DMS79 treated with DMSO at 0.1 percent for 48 hours (cell line): Measurements from ENCODE around the gene SLC4A8.
A peak's percentile ranks its signal among the peaks of the same experiment; 100 is the strongest.

Experiments
- DNase-seq: peaks from one replicate; lab custom pipeline; 2025; lab: John Stamatoyannopoulos, UW

SLC4A8 gene

GRCh38 chr12:51395283-51396230 is 29.1 kb upstream of the SLC4A8 start:
- DNase-seq = no peak

- DNase-seq = no peak
These were observed 27.0 kb upstream of the SLC4A8 start for GRCh38 chr12:51397670-51398069.

GRCh38 chr12:51399891-51400290 is 24.7 kb upstream of the SLC4A8 start:
- no peak for DNase-seq

- no peak for DNase-seq
These were observed 23.6 kb upstream of the SLC4A8 start for GRCh38 chr12:51401020-51401419.

- no peak for DNase-seq
These were observed 23.1 kb upstream of the SLC4A8 start for GRCh38 chr12:51401486-51401885.

- DNase-seq = no peak
These were observed 22.7 kb upstream of the SLC4A8 start for GRCh38 chr12:51401900-51402299.

GRCh38 chr12:51403159-51403558 is 21.5 kb upstream of the SLC4A8 start:
- DNase-seq = no peak

- DNase-seq = no peak
These were observed 20.9 kb upstream of the SLC4A8 start for GRCh38 chr12:51403681-51404136.

- no peak for DNase-seq
These were observed 20.0 kb upstream of the SLC4A8 start for GRCh38 chr12:51404627-51405026.

GRCh38 chr12:51405801-51406207 is 18.8 kb upstream of the SLC4A8 start:
- DNase-seq = no peak

GRCh38 chr12:51406290-51406689 is 18.3 kb upstream of the SLC4A8 start:
- DNase-seq = no peak

- no peak for DNase-seq
These were observed 17.8 kb upstream of the SLC4A8 start for GRCh38 chr12:51406859-51407258.

- DNase-seq = no peak
These were observed 17.0 kb upstream of the SLC4A8 start for GRCh38 chr12:51407604-51408003.

- DNase-seq = no peak
These were observed 14.8 kb upstream of the SLC4A8 start for GRCh38 chr12:51409846-51410245.

- DNase-seq = no peak
These were observed 11.5 kb upstream of the SLC4A8 start for GRCh38 chr12:51413149-51413548.

GRCh38 chr12:51413791-51414190 is 10.8 kb upstream of the SLC4A8 start:
- DNase-seq = no peak

- no peak for DNase-seq
These were observed 8.7 kb upstream of the SLC4A8 start for GRCh38 chr12:51415931-51416330.

GRCh38 chr12:51417826-51418225 is 6.8 kb upstream of the SLC4A8 start:
- DNase-seq = no peak

- peak; percentile 25 for DNase-seq
These were observed 5.0 kb upstream of the SLC4A8 start for GRCh38 chr12:51419425-51420193.

- DNase-seq = peak; percentile 13
These were observed 3.3 kb upstream of the SLC4A8 start for GRCh38 chr12:51421266-51421884.

GRCh38 chr12:51424094-51424661 is 453 bp upstream of the SLC4A8 start:
- DNase-seq = no peak

GRCh38 chr12:51428256-51428655 is 3.6 kb downstream of the SLC4A8 start:
- DNase-seq = no peak
